LNCaP clone FGC (cell line): Measurements from ENCODE around the gene GSK3A.
A peak's percentile ranks its signal among the peaks of the same experiment; 100 is the strongest.

Experiments
- DNase-seq: peaks from one replicate; pipeline ENCODE4 v3.0.0-alpha.2; 2011; ENCODE audit warnings: low read depth
- H3K4me3 ChIP-seq: 2 replicates; pipeline ENCODE4 v1.5.1; 2011; ENCODE audit warnings: mild to moderate bottlenecking, low read depth, low read length, control low read depth
- TF ChIP-seq, protein P1 (sequence below): IDR thresholded peaks from 2 replicates; pipeline ENCODE4 v1.5.1; 2012; ENCODE audit warnings: mild to moderate bottlenecking; ENCODE audit not compliant: control insufficient read depth, insufficient read depth; ENCODE audit errors: extremely low read depth

Gene GSK3A

GRCh38 chr19:42280815-42281145 is 38.4 kb upstream of the GSK3A start:
- no peak for DNase-seq
- H3K4me3 ChIP-seq = peak overlapping the region; percentile 71
- TF ChIP-seq, protein P1, sequence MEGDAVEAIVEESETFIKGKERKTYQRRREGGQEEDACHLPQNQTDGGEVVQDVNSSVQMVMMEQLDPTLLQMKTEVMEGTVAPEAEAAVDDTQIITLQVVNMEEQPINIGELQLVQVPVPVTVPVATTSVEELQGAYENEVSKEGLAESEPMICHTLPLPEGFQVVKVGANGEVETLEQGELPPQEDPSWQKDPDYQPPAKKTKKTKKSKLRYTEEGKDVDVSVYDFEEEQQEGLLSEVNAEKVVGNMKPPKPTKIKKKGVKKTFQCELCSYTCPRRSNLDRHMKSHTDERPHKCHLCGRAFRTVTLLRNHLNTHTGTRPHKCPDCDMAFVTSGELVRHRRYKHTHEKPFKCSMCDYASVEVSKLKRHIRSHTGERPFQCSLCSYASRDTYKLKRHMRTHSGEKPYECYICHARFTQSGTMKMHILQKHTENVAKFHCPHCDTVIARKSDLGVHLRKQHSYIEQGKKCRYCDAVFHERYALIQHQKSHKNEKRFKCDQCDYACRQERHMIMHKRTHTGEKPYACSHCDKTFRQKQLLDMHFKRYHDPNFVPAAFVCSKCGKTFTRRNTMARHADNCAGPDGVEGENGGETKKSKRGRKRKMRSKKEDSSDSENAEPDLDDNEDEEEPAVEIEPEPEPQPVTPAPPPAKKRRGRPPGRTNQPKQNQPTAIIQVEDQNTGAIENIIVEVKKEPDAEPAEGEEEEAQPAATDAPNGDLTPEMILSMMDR = no peak

GRCh38 chr19:42279902-42280814 is 37.8 kb upstream of the GSK3A start:
- TF ChIP-seq, protein P1 = peak; percentile 71
- DNase-seq = no peak
- peak overlapping the region; percentile 71 for H3K4me3 ChIP-seq

DNA sequence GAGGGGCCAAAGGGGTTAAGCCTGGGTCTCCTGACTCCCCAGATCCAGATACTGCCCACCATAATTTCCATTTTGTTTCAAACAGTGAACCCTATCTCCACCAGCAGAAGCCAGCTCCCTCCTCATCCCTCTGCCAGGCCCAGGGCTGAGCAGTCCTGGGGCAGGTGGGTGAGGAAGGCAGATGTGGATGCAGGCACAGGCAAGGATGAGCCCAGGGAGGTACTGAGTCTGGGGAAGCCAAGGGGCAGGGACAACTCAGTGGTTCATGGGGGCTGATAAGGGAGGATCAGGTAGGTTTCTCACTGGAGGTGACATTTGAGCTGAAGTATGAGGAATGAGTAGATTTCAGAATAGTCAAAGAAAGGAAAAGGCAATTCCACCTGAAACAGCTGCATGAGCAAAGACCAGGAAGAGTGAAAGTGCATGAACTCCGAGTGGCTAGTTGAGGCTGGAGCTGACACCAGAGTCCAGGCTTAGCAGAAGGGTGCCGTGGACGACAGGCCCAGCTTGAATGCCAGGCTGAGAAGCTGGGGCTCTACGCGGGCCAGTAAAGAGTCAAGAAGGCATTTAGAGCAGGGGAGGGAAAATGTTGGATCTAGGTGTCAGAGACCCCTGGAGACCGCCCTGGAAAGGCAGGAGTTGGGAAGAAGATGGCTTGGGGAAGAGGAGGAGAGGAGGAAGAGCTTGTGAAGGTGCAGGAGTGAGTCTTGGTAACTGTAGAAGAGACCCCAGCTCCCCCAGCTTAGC is 36.9 kb upstream of the GSK3A start:
- TF ChIP-seq, protein P1 = no peak
- DNase-seq = no peak
- H3K4me3 ChIP-seq = peak overlapping the region; percentile 71

- H3K4me3 ChIP-seq = no peak overlapping the region
- TF ChIP-seq, protein P1 = no peak
- DNase-seq = no peak
These were observed 36.2 kb upstream of the GSK3A start for GRCh38 chr19:42278452-42279154.

DNA sequence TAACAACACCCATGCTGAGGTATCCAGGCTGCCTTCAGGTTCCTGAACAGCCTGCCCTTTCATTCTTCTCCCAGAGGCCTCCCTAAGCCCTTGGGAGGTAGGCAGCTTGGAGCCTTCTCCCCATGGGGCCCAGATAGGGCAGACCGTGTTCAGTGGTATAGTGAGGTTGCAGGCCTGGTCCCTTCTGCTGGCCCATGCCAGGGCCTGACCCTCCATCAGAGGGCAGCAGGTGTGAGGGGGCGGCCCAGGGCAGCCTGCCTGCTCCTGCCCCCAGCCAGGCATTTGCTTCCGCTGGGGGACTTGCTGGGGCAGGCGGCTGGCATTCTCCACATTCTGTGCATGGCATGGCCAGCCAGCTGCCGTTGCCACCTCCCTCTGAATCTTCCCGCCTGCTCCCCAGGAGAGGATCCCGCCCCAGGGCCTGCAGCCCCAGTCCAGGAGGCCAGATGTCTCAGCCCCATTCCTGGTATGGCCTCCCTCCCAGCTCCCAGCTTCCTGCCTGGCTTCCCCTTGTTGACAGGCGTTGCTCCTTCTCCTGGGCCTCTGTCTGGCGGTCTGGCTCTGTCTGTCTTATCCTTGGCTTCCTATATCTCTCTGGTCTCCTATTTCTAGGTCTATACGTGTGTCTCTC is 35.5 kb upstream of the GSK3A start:
- no peak for DNase-seq

GRCh38 chr19:42276821-42277220 is 34.4 kb upstream of the GSK3A start:
- no peak overlapping the region for H3K4me3 ChIP-seq
- no peak for DNase-seq
- TF ChIP-seq, protein P1 = no peak

More for the DNA sequence above, 35.5 kb upstream of the GSK3A start:
- TF ChIP-seq, protein P1 = no peak
- no peak overlapping the region for H3K4me3 ChIP-seq
